HCT116 (cell line): Measurements from ENCODE around the gene STAT6. TPM values are rescaled to one million over a fixed set of nuclear protein-coding genes. Genes with fewer than 3 reads are reported as not detected.
A peak's percentile ranks its signal among the peaks of the same experiment; 100 is the strongest.

ENCODE experiments used
- ATAC-seq: fragments of 200-7000 bp; cut with Tn5 transposase; 2 replicates; pipeline ENCODE4 v1.9.1; 2020; ENCODE audit warnings: mild to moderate bottlenecking, moderate library complexity
- BruUV-seq: library from RNA; stranded (reverse); fragments of 400-500 nt; replicated peaks from 2 replicates; lab custom pipeline; 2021; lab: Mats Ljungman, UMichigan
- CTCF ChIA-PET: fragments of 300-600 bp; sonication (Branson Sonifier 250); formaldehyde crosslinking; loops from one replicate; lab custom pipeline; 2021; ENCODE audit warnings: antibody characterized with exemption; lab: Charles Lee
- POLR2A ChIA-PET: fragments of 300-600, 350-600 bp; sonication (Branson Sonifier 250); formaldehyde crosslinking; loops from one replicate; lab custom pipeline; 2021; ENCODE audit warnings: antibody characterized with exemption; lab: Charles Lee
- RAD21 ChIA-PET, 2 experiments: fragments of 300-600 bp; sonication (Branson Sonifier 250); formaldehyde crosslinking; loops; one replicate each; lab custom pipeline; 2023; ENCODE audit warnings: low total read pairs in 2 of 2; ENCODE audit not compliant: uncharacterized antibody in 2 of 2, unreplicated experiment in 2 of 2, low non-redundant PET in 1 of 2; lab: Charles Lee
- DNase-seq: peaks from one replicate; pipeline ENCODE4 v3.0.0-alpha.2; 2010; ENCODE audit warnings: low read depth, low spot score
- H2AFZ ChIP-seq: fragments of 200-600 bp; shearing (Covaris generic), sonication (generic); 2 replicates; pipeline ENCODE4 v1.6.1; 2017; ENCODE audit warnings: low read depth, mixed run types, mixed read lengths, antibody characterized with exemption, low read length; ENCODE audit not compliant: poor library complexity, severe bottlenecking
- H3K27ac ChIP-seq: 2 replicates; pipeline ENCODE4 v1.5.1; 2012; ENCODE audit warnings: low read depth, low read length
- H3K27me3 ChIP-seq: fragments of 200-600 bp; sonication (generic); 2 replicates; pipeline ENCODE4 v1.6.1; 2016; ENCODE audit warnings: mixed run types, low read length, mixed read lengths; ENCODE audit not compliant: insufficient read depth
- H3K36me3 ChIP-seq, 2 experiments: fragments of 200-500 bp in 1 of 2; fragments of 200-600 bp in 1 of 2; sonication (Bioruptor generic) in 1 of 2; sonication (generic) in 1 of 2; 2 replicates each; pipeline versions ENCODE4 v1.5.1 to v1.6.1; 2014 to 2016; ENCODE audit warnings: low read length in 2 of 2, inconsistent platforms in 1 of 2, mixed read lengths in 1 of 2, mixed run types in 1 of 2; ENCODE audit not compliant: insufficient read depth in 2 of 2, control insufficient read depth in 1 of 2
- H3K4me1 ChIP-seq, 2 experiments: fragments of 200-600 bp in 1 of 2; sonication (generic) in 1 of 2; 2 replicates each; pipeline versions ENCODE4 v1.5.1 to v1.6.1; 2012 to 2017; ENCODE audit warnings: low read length in 2 of 2, inconsistent platforms in 1 of 2, mild to moderate bottlenecking in 1 of 2, mixed read lengths in 1 of 2, mixed run types in 1 of 2, moderate library complexity in 1 of 2; ENCODE audit not compliant: insufficient read depth in 2 of 2, control insufficient read depth in 1 of 2
- H3K4me2 ChIP-seq: fragments of 200-600 bp; sonication (generic); 2 replicates; pipeline ENCODE4 v1.6.1; 2017; ENCODE audit warnings: mixed run types, low read length, mixed read lengths
- H3K4me3 ChIP-seq, 2 experiments: fragments of 200-600 bp in 1 of 2; sonication (generic) in 1 of 2; replicated peaks in 1 of 2; 2 replicates each; pipeline ENCODE4 v1.5.1; 2011 to 2016; ENCODE audit warnings: low read length in 2 of 2, control low read depth in 1 of 2, low read depth in 1 of 2, mild to moderate bottlenecking in 1 of 2, mixed read lengths in 1 of 2, mixed run types in 1 of 2
- H3K79me2 ChIP-seq: fragments of 200-600 bp; sonication (generic); 2 replicates; pipeline ENCODE4 v1.6.1; 2017; ENCODE audit warnings: mild to moderate bottlenecking, mixed run types, low read length, moderate library complexity, mixed read lengths; ENCODE audit not compliant: insufficient read depth
- H3K9ac ChIP-seq: fragments of 200-600 bp; sonication (generic); 2 replicates; pipeline ENCODE4 v1.6.1; 2016; ENCODE audit warnings: low read length, mixed read lengths
- H3K9me2 ChIP-seq: fragments of 200-600 bp; sonication (generic), shearing (Covaris generic); 2 replicates; pipeline ENCODE4 v1.6.1; 2017; ENCODE audit warnings: mixed run types, mild to moderate bottlenecking, moderate library complexity; ENCODE audit not compliant: insufficient read depth
- H3K9me3 ChIP-seq, 2 experiments: fragments of 200-500 bp in 1 of 2; fragments of 200-600 bp in 1 of 2; sonication (Bioruptor generic) in 1 of 2; sonication (generic) in 1 of 2; 2 replicates each; pipeline ENCODE4 v1.6.1; 2014 to 2017; ENCODE audit warnings: low read length in 2 of 2, mixed read lengths in 2 of 2, inconsistent platforms in 1 of 2, low read depth in 1 of 2, mild to moderate bottlenecking in 1 of 2, mixed run types in 1 of 2, moderate library complexity in 1 of 2; ENCODE audit not compliant: control insufficient read depth in 1 of 2, insufficient read depth in 1 of 2
- H4K20me1 ChIP-seq: fragments of 200-600 bp; sonication (generic), shearing (Covaris generic); 2 replicates; pipeline ENCODE4 v1.6.1; 2017; ENCODE audit warnings: mixed run types, mild to moderate bottlenecking, moderate library complexity; ENCODE audit not compliant: insufficient read depth
- ELF1 ChIP-seq: IDR thresholded peaks from 2 replicates; pipeline ENCODE4 v1.6.1; 2012; ENCODE audit warnings: low read depth, borderline replicate concordance
- REST ChIP-seq: IDR thresholded peaks from 2 replicates; pipeline ENCODE4 v1.6.1; 2012; ENCODE audit warnings: low read depth
- SRF ChIP-seq: IDR thresholded peaks from 2 replicates; pipeline ENCODE4 v1.6.1; 2012; ENCODE audit warnings: low read depth
- intact Hi-C: fragments of 100-400 bp; cut with micrococcal nuclease; formaldehyde crosslinking; loops from 2 replicates; pipeline ENCODE4 v1.10.0; 2022
- total RNA-seq: library from RNA; stranded (reverse); gene quantifications from one replicate; pipeline ENCODE4 v1.2.1, GENCODE V29; 2021; ENCODE audit not compliant: unreplicated experiment

STAT6 gene
- total RNA-seq, 1 experiment from 2014 or later, result 78.5 TPM

- RAD21 ChIA-PET, result no interaction called here
- H3K4me2 ChIP-seq, result no peak overlapping the region
- TF ChIP-seq SRF (no peak), ELF1 (no peak)
- no peak overlapping the region for H3K4me3 ChIP-seq
- no peaks in the 10 kb centered on the region; the same call in 1 of the 2 replicates for H3K27me3 ChIP-seq
- intact Hi-C loops, result no loop called here
- POLR2A ChIA-PET, result no interaction called here
- H3K27ac ChIP-seq, result no peak overlapping the region
- no peaks in the 10 kb centered on the region for H3K9me2 ChIP-seq
- ATAC-seq (no peak), DNase-seq (no peak)
- H3K4me1 ChIP-seq, result peaks cover 4 to 26% of the 10 kb centered on the region in 2 experiments
- BruUV-seq, result no TSS peak
- CTCF ChIA-PET, result interaction anchor here (1.3 to 1.6 kb wide), 2 partner anchors 10 to 18 kb away, joined by 3 to 4 read pairs; no protein-coding TSS in a partner anchor
- H3K36me3 ChIP-seq, result no peaks in the 10 kb centered on the region
- no peaks in the 10 kb centered on the region for H4K20me1 ChIP-seq
- no peak overlapping the region for H3K9ac ChIP-seq
- no peaks in the 10 kb centered on the region for H3K79me2 ChIP-seq
- H3K9me3 ChIP-seq, result no peaks in the 10 kb centered on the region
- H2AFZ ChIP-seq, result no peak overlapping the region
Measured at GRCh38 chr12:57051011-57051410, 60.2 kb downstream of the STAT6 start.

GRCh38 chr12:57049890-57050289 is 61.3 kb downstream of the STAT6 start, which contains the start of gene MYO1A:
MYO1A (minus strand) TSS chr12:57050129; CDS start chr12:57048323, 1,806 bp downstream.
- Histone ChIP-seq H3K27me3 (no peaks in the 10 kb centered on the region; the same call in 1 of the 2 replicates), H3K9me3 (no peaks in the 10 kb centered on the region), H3K9ac (no peak within 1 kb of the TSS), H3K4me2 (peak within 1 kb of the TSS; percentile 23; the same call in 1 of the 2 replicates), H3K27ac (no peak within 1 kb of the TSS), H4K20me1 (no peaks in the 10 kb centered on the region), H3K36me3 (no peaks in the 10 kb centered on the region), H2AFZ (no peak within 1 kb of the TSS), H3K4me1 (peaks cover 4 to 26% of the 10 kb centered on the region in 2 experiments), H3K79me2 (no peaks in the 10 kb centered on the region), H3K9me2 (no peaks in the 10 kb centered on the region), H3K4me3 (no peak within 1 kb of the TSS)
- RAD21 ChIA-PET, result no interaction called here
- CTCF ChIA-PET, result interaction anchor here (1.3 to 1.6 kb wide), 2 partner anchors 9 to 20 kb away, joined by 3 to 4 read pairs; no protein-coding TSS in a partner anchor
- ATAC-seq (peak; percentile 42; the same call in 1 of the 2 replicates), DNase-seq (no peak)
- no peak for TF ChIP-seq SRF
- TF ChIP-seq REST, result peak; percentile 81
- intact Hi-C loops, result no loop called here
- POLR2A ChIA-PET, result no interaction called here
- no TSS peak for BruUV-seq
